GM12873 (cell line): ENCODE data around the gene ENTREP3.

Experiments used
- CTCF ChIP-seq: IDR thresholded peaks from 2 replicates; pipeline ENCODE4 v1.5.1; 2012; ENCODE audit warnings: low read depth, mild to moderate bottlenecking, moderate library complexity, low read length, control low read depth; ENCODE audit not compliant: insufficient read depth; ENCODE audit errors: missing control alignments

Gene ENTREP3

GRCh38 chr1:155261852-155262673, 6.8 kb upstream of the ENTREP3 start, which contains the start of gene SCAMP3:
SCAMP3 (minus strand) TSS chr1:155262360; CDS start chr1:155262151, 209 bp downstream.
- TF ChIP-seq CTCF, result no peak

- no peak for TF ChIP-seq CTCF
Measured at GRCh38 chr1:155261493-155261851, 6.2 kb upstream of the ENTREP3 start.

GRCh38 chr1:155260276-155260675, 5.0 kb upstream of the ENTREP3 start:
- TF ChIP-seq CTCF, result no peak

DNA sequence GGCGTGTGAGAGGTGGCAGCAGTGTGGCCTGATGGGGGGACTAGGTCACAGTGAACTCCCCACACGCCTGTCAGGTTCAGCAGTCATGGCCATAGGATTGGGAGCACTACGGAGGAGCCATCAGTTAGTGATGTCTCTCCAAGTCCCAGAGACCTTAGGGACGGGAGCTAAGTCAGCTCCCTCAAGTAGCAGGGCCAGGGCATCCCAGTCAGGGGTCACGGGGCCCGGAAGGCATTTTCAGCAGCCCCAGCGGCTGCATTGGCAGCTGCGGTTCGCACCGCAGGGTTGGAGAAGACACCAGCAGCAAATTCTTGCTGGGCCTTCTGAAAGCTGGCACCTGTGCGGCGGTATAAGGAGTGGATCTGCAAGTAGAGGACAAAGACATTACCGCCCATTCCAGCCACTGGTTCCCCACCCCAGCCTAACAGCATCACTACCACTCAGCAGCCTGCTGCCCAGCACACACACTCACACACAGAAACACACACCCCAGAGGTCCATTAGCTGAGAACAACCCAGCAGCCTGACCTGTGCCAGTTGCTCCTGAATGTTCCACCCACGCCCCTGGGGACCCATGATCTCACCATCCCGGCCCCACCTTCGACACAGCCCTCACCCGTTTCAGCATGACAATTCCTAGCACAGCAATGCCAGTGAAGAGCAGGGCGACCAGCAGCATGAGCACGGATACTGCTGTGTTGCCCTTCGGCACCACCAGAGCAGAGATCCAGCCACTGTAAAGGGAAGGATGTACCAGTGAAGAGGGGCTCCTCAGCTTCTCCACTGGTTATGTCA, 972 bp upstream of the ENTREP3 start:
- TF ChIP-seq CTCF, result no peak

GRCh38 chr1:155254714-155255242, 505 bp downstream of the ENTREP3 start:
- TF ChIP-seq CTCF, result no peak

DNA sequence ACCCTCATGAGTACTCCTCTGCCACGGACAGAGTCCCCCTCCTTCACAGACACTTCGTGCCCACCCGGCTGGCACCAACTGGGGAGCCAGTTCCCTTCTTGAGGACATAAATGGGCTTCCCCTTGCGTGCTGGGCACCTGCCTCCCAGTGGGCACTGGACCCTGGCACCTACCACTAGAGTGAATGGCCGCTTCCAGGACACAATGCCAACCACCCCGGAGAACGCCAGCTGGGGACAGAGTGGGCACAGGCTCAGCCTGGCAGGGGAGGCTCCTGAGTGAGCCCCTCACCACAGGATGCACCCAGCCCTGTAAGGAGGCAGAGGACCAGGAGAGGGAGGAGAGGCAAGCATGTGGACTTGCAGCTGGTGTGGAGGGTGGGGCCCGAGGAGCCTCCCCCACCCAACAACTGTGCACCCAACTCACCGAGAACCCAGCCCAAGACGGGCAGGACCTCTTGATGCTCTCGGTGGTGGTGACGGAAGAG, 1.0 kb downstream of the ENTREP3 start:
- TF ChIP-seq CTCF, result no peak

DNA sequence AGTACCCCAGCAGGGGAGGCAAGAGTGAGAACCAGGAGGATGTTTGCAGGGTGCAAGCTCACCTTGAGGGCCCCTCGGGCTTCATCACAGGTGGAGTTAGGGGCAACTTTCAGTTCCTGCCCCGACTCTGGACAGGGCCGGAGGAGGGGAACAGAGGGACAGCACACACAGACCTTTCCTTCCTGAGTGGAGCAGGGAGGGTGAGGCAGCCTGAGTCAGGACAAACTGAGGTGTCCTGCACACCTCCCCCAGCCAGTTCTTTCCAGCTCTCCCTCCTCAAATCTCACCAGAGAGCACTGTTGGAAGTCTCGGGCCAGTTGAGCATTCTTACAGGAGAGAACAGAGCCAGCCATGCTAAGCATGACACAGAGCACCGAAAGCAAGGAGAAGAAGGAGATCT, 1.5 kb downstream of the ENTREP3 start:
- no peak for TF ChIP-seq CTCF
